Measurements from ENCODE around the gene SLC27A5. TPM values are rescaled to one million over a fixed set of nuclear protein-coding genes. Genes with fewer than 3 reads are reported as not detected.

The SLC27A5 gene
- total and polyA plus RNA-seq, 2 of the 13 experiments (the other 11 are each of a cell fraction or from before 2014, with no cell fraction given), result 30.3 to 40.2 TPM

DNA sequence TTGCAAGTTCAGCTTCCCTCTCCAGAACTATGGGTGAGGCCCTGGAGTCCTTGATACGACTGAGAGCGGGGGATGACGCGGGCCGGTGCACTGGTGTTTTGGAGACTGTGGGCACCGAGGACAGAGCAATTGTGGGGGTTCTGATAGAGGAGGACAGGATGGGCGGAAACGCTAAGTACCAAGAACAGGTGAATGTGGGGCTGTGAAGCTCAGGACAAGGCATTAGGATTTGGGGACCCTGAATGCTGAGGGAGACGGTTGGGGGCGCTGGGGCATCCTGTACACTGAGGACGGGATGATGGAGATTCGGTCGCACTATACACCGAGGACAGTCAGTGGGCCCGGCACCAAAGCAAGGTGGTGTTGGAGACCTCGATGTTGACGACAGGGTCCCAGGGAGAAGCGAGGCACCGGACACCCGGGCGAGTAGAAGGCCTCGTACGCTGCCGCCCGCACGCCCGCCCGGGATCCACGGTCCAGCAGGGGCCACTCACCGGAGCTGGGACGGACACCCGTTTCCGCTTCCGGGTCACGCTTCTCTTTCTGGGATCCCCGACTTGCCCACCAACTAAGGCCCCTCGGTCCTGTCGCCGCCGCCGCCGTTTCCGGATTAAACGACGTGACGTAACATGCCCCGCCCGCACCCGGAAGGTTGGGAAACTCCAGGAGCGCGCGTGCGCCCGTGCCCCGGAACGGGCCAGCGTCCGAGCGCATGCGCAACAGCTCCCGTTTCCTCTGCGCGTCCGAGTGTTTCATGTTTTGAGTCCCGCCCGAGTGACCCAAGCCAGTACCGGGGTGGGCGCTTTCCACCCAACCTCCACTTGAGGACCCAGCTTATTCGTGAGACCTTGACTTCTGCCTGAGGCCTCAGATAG is 42.9 kb upstream of the SLC27A5 start, which contains the start of gene CHMP2A (continued):
- TF ChIP-seq, protein P1, sequence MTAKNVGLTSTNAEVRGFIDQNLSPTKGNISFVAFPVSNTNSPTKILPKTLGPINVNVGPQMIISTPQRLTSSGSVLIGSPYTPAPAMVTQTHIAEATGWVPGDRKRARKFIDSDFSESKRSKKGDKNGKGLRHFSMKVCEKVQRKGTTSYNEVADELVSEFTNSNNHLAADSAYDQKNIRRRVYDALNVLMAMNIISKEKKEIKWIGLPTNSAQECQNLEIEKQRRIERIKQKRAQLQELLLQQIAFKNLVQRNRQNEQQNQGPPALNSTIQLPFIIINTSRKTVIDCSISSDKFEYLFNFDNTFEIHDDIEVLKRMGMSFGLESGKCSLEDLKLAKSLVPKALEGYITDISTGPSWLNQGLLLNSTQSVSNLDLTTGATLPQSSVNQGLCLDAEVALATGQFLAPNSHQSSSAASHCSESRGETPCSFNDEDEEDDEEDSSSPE (CRISPR knock-in tag; IDR thresholded peaks at IDR 0.05), result peak; percentile 19; the same call in 1 of the 2 replicates
- TF ChIP-seq, protein P2, sequence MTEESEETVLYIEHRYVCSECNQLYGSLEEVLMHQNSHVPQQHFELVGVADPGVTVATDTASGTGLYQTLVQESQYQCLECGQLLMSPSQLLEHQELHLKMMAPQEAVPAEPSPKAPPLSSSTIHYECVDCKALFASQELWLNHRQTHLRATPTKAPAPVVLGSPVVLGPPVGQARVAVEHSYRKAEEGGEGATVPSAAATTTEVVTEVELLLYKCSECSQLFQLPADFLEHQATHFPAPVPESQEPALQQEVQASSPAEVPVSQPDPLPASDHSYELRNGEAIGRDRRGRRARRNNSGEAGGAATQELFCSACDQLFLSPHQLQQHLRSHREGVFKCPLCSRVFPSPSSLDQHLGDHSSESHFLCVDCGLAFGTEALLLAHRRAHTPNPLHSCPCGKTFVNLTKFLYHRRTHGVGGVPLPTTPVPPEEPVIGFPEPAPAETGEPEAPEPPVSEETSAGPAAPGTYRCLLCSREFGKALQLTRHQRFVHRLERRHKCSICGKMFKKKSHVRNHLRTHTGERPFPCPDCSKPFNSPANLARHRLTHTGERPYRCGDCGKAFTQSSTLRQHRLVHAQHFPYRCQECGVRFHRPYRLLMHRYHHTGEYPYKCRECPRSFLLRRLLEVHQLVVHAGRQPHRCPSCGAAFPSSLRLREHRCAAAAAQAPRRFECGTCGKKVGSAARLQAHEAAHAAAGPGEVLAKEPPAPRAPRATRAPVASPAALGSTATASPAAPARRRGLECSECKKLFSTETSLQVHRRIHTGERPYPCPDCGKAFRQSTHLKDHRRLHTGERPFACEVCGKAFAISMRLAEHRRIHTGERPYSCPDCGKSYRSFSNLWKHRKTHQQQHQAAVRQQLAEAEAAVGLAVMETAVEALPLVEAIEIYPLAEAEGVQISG (CRISPR knock-in tag; IDR thresholded peaks at IDR 0.05), result peak; percentile 86
- TF ChIP-seq ZMYM2 (CRISPR knock-in tag; IDR thresholded peaks at IDR 0.05) (no peak), DNMT1 (CRISPR knock-in tag; IDR thresholded peaks at IDR 0.05) (no peak), TCF7 (IDR thresholded peaks at IDR 0.05; ENCODE audit: low read depth) (no peak), ZNF772 (CRISPR knock-in tag; IDR thresholded peaks at IDR 0.05) (no peak), KDM6A (CRISPR knock-in tag; IDR thresholded peaks at IDR 0.05; ENCODE audit: low read depth) (no peak), ZNF550 (CRISPR knock-in tag; IDR thresholded peaks at IDR 0.05; ENCODE audit: borderline replicate concordance) (no peak), STAG1 (CRISPR knock-in tag; IDR thresholded peaks at IDR 0.05) (no peak), ZNF605 (CRISPR knock-in tag; IDR thresholded peaks at IDR 0.05) (no peak), MBNL3 (CRISPR knock-in tag; conservative IDR thresholded peaks at IDR 0.05) (no peak), GTF2F1 (IDR thresholded peaks at IDR 0.05; ENCODE audit: low read length) (no peak), ZNF556 (CRISPR knock-in tag; IDR thresholded peaks at IDR 0.05; ENCODE audit: borderline replicate concordance) (no peak), NR2F1 (CRISPR knock-in tag; IDR thresholded peaks at IDR 0.05) (no peak), IKZF4 (CRISPR knock-in tag; IDR thresholded peaks at IDR 0.05; ENCODE audit: borderline replicate concordance, low read depth, not compliant biosample characterization) (peak; percentile 58)
- TF ChIP-seq, protein P3, sequence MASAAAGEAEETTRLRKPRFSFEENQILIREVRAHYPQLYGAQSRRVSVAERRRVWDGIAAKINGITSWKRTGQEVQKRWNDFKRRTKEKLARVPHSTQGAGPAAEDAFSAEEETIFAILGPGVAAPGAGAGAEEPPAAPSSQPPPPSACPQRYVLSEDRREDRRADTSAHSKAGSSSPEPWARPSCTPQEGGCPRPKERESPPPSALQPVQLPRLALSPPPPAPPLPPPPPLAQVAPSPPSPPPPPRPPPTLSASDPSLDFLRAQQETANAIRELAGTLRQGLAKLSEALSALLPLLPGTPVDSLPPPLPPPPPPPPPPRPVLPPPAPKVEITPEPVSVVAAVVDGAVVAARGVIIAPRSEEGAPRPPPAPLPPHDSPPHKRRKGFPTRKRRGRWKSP (CRISPR knock-in tag; IDR thresholded peaks at IDR 0.05), result peak; percentile 37; the same call in 1 of the 2 replicates
- TF ChIP-seq, protein P4, sequence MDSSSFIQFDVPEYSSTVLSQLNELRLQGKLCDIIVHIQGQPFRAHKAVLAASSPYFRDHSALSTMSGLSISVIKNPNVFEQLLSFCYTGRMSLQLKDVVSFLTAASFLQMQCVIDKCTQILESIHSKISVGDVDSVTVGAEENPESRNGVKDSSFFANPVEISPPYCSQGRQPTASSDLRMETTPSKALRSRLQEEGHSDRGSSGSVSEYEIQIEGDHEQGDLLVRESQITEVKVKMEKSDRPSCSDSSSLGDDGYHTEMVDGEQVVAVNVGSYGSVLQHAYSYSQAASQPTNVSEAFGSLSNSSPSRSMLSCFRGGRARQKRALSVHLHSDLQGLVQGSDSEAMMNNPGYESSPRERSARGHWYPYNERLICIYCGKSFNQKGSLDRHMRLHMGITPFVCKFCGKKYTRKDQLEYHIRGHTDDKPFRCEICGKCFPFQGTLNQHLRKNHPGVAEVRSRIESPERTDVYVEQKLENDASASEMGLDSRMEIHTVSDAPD (CRISPR knock-in tag; IDR thresholded peaks at IDR 0.05), result no peak
- TF ChIP-seq, protein P5, sequence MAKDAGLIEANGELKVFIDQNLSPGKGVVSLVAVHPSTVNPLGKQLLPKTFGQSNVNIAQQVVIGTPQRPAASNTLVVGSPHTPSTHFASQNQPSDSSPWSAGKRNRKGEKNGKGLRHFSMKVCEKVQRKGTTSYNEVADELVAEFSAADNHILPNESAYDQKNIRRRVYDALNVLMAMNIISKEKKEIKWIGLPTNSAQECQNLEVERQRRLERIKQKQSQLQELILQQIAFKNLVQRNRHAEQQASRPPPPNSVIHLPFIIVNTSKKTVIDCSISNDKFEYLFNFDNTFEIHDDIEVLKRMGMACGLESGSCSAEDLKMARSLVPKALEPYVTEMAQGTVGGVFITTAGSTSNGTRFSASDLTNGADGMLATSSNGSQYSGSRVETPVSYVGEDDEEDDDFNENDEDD (CRISPR knock-in tag; IDR thresholded peaks at IDR 0.05; ENCODE audit: borderline replicate concordance), result no peak; the same call in 1 of the 2 replicates
- TF ChIP-seq, protein P6, sequence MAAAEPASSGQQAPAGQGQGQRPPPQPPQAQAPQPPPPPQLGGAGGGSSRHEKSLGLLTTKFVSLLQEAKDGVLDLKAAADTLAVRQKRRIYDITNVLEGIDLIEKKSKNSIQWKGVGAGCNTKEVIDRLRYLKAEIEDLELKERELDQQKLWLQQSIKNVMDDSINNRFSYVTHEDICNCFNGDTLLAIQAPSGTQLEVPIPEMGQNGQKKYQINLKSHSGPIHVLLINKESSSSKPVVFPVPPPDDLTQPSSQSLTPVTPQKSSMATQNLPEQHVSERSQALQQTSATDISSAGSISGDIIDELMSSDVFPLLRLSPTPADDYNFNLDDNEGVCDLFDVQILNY (CRISPR knock-in tag; conservative IDR thresholded peaks at IDR 0.05), result no peak

All from HepG2 (cell line).